ENCODE measurements around the gene STK11.

GRCh38 chr19:1216756-1217155 lies 11.2 kb downstream of the STK11 start:
- TF ChIP-seq POLR2A (IDR thresholded peaks at IDR 0.05), result no peak
- TF ChIP-seq, protein P1, sequence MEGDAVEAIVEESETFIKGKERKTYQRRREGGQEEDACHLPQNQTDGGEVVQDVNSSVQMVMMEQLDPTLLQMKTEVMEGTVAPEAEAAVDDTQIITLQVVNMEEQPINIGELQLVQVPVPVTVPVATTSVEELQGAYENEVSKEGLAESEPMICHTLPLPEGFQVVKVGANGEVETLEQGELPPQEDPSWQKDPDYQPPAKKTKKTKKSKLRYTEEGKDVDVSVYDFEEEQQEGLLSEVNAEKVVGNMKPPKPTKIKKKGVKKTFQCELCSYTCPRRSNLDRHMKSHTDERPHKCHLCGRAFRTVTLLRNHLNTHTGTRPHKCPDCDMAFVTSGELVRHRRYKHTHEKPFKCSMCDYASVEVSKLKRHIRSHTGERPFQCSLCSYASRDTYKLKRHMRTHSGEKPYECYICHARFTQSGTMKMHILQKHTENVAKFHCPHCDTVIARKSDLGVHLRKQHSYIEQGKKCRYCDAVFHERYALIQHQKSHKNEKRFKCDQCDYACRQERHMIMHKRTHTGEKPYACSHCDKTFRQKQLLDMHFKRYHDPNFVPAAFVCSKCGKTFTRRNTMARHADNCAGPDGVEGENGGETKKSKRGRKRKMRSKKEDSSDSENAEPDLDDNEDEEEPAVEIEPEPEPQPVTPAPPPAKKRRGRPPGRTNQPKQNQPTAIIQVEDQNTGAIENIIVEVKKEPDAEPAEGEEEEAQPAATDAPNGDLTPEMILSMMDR (IDR thresholded peaks at IDR 0.05), result no peak
